GM18909 (cell line): Measurements from ENCODE around the gene GSG1.
"Not testable (repeated sequence)": the region's sequence is repeated elsewhere in the genome, so short reads cannot be mapped to it uniquely, and the experiment has no call there.

ENCODE experiments used
- ATAC-seq: cut with Tn5 transposase; IDR thresholded peaks from one replicate; pipeline ENCODE4 v1.9.1; 2021; ENCODE audit warnings: mild to moderate bottlenecking; ENCODE audit not compliant: unreplicated experiment, poor library complexity

Gene GSG1

DNA sequence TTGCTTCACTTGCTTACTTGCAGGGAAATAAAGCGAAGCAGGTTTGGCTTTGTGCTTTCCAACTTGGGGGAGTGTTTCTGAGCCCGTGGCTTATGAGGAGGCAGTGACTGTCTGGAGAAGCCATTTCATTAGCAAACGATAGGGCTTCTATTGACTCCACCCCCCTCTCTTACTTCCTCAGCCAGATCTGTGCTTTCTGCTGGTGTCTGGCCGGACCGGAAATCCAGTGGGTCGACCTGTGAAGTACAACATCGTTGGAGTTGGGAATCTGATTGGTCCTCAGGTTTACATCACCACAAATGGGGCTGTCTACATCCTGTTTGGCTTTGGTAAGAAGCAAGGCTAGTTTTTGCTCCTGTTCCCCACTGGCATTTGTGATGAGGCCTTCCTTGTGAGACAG is 37.0 kb downstream of the GSG1 start:
- no peak for ATAC-seq

DNA sequence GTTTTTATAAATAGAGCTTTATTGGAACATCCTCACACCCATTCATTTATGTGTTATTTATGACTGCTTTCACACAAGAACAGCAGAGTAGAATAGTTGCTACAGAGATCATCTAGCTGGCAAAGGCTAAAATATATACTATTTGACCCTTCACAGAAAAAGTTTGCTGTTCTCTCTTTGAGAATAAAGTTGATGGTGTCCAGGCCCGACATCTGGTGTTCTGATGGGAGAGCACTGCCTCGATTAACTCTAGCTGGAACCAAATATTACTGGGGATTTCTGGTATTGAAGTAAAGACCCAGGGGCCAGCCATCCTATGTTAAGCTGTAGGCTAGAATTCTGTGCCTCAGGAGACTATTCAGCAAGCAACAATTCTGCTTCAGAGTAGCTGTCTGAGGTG is 37.5 kb downstream of the GSG1 start:
- no peak for ATAC-seq

DNA sequence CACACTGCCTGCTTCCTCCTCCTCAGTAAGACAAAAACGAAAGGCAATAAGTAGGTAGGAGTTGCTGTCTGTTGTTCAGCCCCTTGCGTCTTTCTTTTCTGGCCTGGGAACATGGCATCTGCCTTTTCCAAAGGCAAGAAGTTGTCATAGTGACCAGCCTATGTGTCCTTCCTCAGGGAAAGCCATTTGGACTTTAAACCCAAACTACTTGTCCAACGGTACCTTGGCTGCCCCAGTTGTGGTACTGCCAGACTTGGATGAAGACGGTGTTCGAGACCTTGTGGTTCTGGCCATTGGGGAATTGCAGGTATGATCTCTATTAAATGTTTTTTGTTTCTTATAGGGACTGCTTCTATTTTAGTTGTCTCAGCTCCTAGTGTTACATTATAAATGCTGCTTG is 40.8 kb downstream of the GSG1 start:
- ATAC-seq = no peak

DNA sequence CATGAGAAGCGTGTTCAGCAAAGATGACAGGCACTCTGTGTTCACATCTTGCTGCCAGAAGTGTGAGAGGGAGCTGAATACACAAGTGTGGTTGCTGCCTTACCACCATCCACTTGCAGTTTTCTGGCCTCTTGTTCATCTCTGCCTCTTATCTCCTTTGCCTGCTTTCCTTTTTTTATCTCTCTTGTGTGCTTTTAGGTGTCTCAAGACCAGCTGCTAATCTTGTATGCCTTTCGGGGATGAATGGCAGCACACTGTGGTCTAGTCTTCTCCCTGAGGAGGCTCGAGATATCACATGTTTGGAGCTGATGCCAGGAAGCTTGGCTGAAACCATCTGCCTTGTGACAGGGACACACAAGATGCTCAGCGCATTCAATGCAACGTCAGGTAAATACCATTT is 42.1 kb downstream of the GSG1 start:
- ATAC-seq = no peak

DNA sequence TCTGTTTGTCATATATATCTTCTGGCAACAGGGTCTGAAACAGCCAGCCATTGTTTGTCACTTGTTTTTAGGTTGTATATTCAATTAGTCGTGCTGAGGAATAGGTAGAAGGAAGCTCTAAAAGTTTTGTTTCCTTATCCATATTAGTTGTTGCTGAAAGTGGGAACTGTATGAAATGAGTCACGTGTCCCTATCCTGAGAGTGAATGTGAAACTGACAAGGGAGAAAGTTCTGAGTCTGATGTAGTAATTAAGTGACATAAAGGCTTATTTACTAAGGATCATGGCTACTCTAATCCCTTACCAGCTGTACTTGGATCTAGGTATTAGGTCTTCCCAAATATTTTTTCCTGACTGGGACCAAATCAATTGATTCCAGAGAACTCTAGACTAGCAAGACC is 42.9 kb downstream of the GSG1 start:
- no peak for ATAC-seq

DNA sequence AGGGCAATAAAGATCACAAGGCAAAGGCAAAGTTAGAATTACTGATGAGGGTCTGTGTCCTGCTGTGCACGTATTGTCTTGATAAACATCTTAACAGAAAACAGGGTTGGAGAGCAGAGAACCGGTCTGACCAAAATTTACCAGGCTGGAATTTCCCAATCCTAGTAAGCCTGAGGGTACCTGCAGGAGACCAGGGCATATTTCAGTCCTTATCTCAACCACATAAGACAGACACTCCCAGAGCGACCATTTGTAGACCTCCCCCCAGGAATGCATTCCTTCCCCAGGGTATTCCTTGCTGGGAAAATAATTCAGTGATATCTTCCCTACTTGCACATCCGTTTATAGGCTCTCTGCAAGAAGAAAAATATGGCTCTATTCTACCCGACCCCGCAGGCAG is 49.9 kb downstream of the GSG1 start:
- not testable (repeated sequence) for ATAC-seq

DNA sequence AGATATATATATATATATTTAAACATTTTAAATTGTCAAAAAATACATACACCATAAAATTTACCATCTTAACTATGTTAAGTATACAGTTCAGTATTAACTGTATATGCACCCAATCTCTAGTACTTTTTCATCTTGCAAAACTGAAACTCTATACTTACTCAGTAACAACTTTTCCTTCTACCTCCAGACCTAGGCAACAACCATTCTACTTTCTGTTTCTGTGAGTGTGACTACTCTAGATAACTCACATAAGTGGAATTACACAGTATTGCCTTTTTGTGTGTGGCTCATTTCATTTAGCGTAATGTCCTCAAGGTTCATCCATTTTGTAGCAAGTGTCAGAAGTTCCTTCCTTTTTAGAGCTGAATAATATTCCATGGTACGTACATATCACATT is 51.0 kb downstream of the GSG1 start:
- no peak for ATAC-seq

DNA sequence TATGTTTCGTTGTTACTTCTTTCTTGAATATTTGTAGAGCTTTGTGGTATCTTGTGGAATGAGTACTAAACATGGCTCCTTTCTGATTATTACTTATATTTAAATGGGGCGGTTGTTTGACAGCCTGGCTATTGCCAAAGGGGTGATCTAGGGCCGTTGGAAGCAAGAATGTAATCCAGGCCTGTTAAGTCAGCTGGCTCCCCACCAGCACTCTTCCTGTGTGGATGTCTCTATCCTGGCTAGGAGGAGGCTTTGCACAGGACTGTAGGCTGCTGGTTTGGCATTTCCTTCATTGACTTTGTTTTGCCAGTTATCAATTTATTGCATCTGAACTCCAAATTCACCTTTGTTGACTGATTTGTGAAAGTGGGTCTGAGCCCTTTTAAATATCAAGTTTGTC is 53.7 kb downstream of the GSG1 start:
- ATAC-seq = no peak

DNA sequence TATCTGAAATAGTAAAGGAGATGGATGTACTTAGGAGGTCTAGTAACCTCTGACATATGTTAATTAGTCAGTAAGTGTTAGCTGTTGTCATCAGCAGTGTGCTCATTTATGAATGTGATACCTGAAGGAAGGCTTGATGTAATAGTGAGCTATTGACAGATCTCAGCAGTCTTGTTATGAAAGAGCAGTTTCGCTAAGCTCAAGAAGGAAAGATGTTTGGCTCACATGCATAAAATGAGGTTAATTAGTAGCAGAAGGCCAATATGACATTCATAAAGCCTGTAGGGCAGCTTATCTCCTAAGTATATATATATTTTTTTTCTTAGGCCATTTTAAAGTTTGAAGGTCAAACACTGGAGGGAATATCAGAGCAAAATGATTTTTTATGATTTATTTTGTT is 56.5 kb downstream of the GSG1 start:
- ATAC-seq = peak; percentile 62

DNA sequence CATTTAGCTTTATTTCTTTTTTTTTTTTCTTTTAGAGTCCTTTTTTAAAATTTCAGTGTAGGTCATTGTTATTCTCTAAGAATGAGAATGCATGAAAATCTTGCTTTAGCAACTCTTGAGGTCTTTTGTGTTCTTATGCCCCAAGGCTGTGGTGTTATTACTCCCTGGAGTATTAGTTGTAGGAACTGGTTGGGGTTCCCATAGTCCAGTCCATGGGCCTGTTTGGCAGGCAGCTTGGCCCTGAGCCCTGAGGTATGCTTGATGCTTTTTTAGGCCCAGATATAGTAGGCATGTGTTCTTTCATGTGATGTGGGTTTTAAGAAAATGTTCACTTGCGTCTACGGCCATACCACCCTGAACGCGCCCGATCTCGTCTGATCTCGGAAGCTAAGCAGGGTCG is 57.7 kb downstream of the GSG1 start:
- ATAC-seq = no peak

DNA sequence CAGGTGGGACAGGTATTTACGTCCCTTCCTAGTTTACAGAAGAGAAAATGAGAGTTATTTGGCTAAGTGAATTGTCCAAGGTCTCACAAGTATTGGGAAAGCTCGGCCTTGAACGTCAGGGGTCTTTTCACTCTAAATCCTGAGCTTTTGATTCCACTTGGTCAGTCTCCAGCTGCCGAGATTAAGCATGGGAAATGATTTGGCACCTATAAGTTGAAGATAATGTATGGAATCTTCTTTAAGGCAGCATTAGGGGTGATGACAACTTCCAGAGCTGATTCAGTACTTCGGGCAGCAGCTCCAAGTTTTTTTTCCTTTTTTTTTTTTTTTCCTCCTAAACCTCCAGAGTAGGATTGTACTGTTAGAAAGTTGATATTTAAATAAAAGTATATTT is 58.6 kb downstream of the GSG1 start:
- ATAC-seq = no peak

DNA sequence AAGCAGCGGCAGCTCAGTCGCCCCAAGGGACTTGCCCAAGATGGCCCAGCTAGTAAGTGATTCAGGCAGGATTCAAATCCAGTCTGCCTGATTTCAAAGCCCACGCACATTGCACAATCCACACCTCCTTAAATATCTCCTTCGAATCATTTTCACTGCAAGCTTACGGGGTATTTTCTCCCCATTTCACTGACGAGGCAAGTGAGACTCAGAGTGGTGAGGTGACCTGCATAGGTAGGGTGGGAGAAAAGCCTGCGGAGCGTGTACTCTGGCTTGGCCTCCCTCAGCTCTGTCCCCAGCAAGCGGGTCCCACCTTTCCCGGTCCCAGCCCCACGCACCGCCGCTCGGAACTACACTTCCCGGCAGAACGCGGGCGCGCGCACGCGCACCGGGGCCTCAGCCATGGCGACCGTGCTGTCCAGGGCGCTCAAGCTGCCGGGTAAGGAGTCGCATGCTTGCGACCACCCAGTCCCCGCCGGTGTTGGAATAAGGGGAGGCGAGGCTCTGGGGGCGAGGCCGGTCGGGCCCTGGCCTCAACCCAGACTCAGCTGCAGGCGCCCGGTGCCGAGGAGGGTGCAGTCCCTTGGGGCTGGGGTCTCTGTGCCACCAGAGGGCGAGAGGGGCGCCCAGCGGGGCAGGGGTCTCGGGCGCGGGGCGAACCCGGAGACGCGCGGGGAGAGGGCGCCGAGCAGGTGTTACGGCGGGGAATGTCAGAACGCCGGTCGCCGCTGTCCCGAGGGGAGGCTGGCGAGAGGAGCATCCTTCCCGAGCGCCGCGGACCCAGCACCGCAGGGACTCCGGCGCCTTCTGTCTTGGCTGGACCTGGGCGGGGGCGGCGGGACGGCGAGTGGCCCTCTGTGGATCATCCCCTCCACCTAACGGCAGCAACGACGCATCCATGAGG is 59.2 kb downstream of the GSG1 start, which contains the start of gene FAM234B:
Gene FAM234B, plus strand, starts transcription at position 380 of the 904 bp plus-strand sequence. Its CDS starts 23 bp downstream, at position 403.
- peak; percentile 88 for ATAC-seq

DNA sequence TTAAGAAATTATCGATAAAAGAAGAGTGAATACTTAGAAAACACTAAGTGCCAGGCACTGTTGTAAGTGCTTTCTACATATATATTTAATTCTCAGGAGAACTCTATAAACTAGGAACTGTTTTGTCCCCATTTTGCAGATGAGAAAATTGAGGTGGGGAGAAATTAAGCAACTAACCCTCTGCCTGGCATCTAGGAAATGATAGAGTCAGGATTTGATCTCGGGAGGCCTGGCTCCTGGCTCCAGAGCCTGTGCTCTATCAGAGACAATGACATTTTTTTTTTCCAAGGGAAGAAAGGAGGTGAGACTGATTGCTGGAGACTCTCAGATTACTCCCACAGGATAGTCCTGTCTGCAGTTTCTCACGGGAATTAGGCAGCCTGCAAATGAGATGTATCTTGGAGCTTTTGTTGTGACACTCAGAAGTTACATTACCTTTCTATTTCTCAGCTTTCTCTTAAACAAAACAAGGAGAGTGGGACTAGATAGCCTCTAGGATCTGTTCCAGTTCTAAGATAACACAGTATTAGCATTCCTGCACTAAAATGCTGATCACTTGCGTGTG is 60.7 kb downstream of the GSG1 start:
- no peak for ATAC-seq

DNA sequence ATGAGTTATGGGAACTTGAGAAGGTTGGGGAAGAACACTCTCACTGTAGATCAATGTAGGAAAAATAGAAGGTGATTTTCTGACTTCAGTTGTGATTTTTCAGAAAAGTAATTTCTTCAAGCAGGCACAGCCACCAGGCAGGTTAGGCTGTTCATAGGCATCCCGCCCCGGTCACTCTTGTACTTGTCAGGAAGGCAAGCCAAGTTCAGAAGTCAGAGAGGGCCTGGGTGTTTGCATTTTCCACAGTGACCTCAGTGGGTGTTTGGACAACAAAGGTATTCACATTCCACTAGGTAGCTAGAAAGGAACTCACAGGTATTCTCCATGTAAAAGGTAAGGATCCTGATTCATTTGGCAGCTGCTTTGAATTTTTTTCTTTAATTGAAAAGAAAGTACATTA is 62.2 kb downstream of the GSG1 start:
- no peak for ATAC-seq

DNA sequence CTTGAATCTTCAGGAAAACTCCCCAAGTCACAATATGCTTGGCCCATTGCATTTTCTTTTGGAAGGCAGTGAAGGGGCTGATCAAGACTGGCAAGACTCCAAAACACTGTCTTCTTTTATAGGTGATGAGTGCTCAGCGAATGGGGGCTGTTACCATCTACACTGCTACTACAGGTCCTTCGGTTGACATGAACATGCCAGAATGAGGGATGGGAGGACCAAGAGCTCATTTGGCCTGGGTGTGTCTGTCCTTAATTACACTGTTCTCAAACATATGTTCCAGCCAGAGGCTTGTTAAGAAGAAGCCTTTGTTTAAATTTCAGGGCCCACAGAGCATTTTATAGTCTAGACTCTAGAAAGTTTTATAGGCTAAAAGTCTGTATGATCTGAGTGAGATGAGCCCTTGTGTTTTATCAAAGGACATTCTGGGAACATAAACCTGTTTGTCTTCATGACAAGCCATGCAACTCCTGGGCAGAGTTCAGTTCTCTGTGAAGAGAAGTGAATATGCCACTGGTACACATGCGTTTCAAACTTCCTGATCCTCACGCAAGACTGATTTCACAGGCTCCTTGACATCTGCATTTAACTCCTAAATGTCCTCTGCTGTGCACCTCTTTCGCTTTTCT is 64.0 kb downstream of the GSG1 start:
- ATAC-seq = no peak

DNA sequence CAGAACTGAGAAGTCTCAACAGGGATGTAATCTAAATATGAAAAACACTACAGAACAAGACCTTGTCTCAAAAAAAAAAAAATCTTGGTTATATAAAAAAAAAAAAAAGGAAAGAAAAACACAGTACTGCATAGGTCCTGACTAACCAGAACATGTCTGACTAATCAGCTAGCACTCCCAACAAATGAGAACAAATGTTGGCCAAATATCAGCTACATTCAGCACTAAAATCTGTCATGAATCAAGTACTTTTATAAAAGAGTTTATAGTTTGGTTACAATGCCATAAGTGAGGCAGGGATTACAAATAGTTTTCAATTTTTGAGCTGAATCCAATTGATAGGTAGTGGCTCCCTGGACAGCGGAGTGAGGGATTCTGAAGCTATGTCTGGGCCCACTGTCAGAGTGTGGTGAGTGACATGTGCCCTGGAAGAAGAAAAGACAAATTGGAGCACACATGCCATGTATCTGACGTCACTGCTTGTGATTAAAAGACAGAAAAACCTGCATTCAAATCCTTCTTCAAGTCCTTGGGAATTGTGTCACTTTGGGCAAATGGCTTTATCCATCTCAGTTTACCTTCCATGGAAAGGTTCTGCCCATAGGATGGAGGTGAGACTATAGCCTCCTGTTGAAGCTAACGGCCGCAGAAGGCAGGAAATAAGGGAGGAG is 64.8 kb downstream of the GSG1 start:
- ATAC-seq = no peak

DNA sequence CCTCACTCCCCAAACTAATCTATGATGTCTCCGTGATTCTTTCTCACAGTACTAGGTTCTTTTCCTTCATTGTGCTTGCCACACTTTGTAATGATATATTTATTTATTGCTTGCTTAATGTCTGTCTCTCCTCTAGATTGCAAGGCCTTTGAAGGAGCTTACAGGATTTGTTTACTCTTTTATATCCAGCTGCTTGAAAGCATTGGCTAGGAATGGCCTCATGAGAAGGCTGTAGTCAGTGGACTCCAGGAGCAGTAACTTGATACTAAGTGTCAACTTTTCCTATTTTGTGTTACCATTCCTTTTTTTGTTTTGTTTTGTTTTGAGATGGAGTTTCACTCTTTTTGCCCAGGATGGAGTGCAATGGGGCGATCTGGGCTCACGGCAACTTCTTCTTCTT is 66.6 kb downstream of the GSG1 start:
- ATAC-seq = no peak

DNA sequence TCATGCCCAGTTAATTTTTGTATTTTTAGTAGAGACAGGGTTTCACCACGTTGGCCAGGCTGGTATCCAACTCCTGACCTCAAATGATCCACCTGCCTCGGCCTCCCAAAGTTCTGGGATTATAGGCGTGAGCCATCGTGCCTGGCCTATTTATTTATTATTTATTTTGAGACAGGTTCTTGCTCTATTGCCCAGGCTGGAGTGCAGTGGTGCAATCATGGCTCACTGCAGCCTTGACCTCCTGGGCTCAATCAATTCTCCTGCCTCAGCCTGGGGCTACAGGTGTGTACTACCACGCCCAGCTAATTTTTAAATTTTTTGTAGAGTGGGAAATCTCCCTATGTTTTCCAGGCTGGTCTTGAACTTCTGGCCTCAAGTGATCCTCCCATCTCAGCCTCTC is 68.1 kb downstream of the GSG1 start:
- not testable (repeated sequence) for ATAC-seq
